SU-DHL-6 (cell line): ENCODE data around the gene TEDC1.

Experiments used
- H2AFZ ChIP-seq: fragments of 200-600 bp; sonication (generic); 2 replicates; pipeline ENCODE4 v1.6.1; 2014; ENCODE audit warnings: low read depth, mild to moderate bottlenecking, moderate library complexity, mixed read lengths, antibody characterized with exemption, low read length; ENCODE audit not compliant: severe bottlenecking
- H3F3A ChIP-seq: fragments of 200-600 bp; shearing (Covaris generic); 2 replicates; pipeline ENCODE4 v1.6.0; 2016; ENCODE audit warnings: antibody characterized with exemption, mild to moderate bottlenecking; ENCODE audit not compliant: insufficient read depth
- H3K27ac ChIP-seq: fragments of 200-600 bp; sonication (generic); 2 replicates; pipeline ENCODE4 v1.5.1; 2016; ENCODE audit warnings: low read depth, mild to moderate bottlenecking, low read length, moderate library complexity, mixed read lengths
- H3K27me3 ChIP-seq: fragments of 200-600 bp; sonication (generic), shearing (Covaris generic); 2 replicates; pipeline ENCODE4 v1.6.0; 2014; ENCODE audit warnings: mild to moderate bottlenecking, low read length
- H3K36me3 ChIP-seq: fragments of 200-600 bp; sonication (generic); 2 replicates; pipeline ENCODE4 v1.6.1; 2014; ENCODE audit warnings: mild to moderate bottlenecking, low read length, mixed read lengths
- H3K4me2 ChIP-seq: fragments of 300-600, 200-600 bp; shearing (Covaris generic), sonication (generic); 2 replicates; pipeline ENCODE4 v1.6.0; 2014; ENCODE audit warnings: low read length, low read depth, mild to moderate bottlenecking; ENCODE audit not compliant: poor library complexity, severe bottlenecking
- H3K4me3 ChIP-seq: fragments of 200-600 bp; sonication (generic); 2 replicates; pipeline ENCODE4 v1.5.1; 2014; ENCODE audit warnings: antibody characterized with exemption, low read length, mild to moderate bottlenecking, mixed read lengths; ENCODE audit not compliant: insufficient read depth, poor library complexity, severe bottlenecking
- H3K79me2 ChIP-seq: fragments of 200-600 bp; sonication (generic); 2 replicates; pipeline ENCODE4 v1.6.1; 2014; ENCODE audit warnings: mild to moderate bottlenecking, low read length, moderate library complexity; ENCODE audit not compliant: insufficient read depth
- H3K9ac ChIP-seq: fragments of 200-600 bp; sonication (generic); 2 replicates; pipeline ENCODE4 v1.7.0; 2014; ENCODE audit warnings: mild to moderate bottlenecking, low read length
- H3K9me2 ChIP-seq: fragments of 200-600 bp; sonication (generic); replicated peaks from 2 replicates; pipeline ENCODE4 v1.6.1; 2014; ENCODE audit warnings: low read length; ENCODE audit not compliant: insufficient read depth
- H3K9me3 ChIP-seq: fragments of 200-600 bp; sonication (generic); 2 replicates; pipeline ENCODE4 v1.6.1; 2014; ENCODE audit warnings: low read length, mixed read lengths; ENCODE audit not compliant: insufficient read depth
- H4K20me1 ChIP-seq: fragments of 200-600 bp; sonication (generic); 2 replicates; pipeline ENCODE4 v1.6.1; 2014; ENCODE audit warnings: low read depth, mild to moderate bottlenecking, antibody characterized with exemption, low read length, moderate library complexity, mixed read lengths
- CTCF ChIP-seq: fragments of 200-600 bp; sonication (generic); IDR thresholded peaks from one replicate; pipeline ENCODE4 v1.5.1; 2017; ENCODE audit warnings: antibody characterized with exemption, mild to moderate bottlenecking, low read length, moderate library complexity; ENCODE audit not compliant: insufficient read depth, poor library complexity, severe bottlenecking
- EZH2phosphoT487 ChIP-seq: fragments of 200-600 bp; sonication (generic), shearing (Covaris generic); conservative IDR thresholded peaks from 2 replicates; pipeline ENCODE4 v1.6.1; 2018; ENCODE audit warnings: mild to moderate bottlenecking, antibody characterized with exemption, low read length, moderate library complexity, mixed read lengths

Gene TEDC1

GRCh38 chr14:105444859-105445258 is 46.2 kb upstream of the TEDC1 start:
- no peak overlapping the region for H3K4me2 ChIP-seq
- no peaks in the 10 kb centered on the region for H3F3A ChIP-seq
- no peaks in the 10 kb centered on the region for H3K9me2 ChIP-seq
- H4K20me1 ChIP-seq: peaks cover 3% of the 10 kb centered on the region; the same call in 1 of the 2 replicates
- no peak overlapping the region for H3K27ac ChIP-seq
- no peak overlapping the region for H3K9ac ChIP-seq
- no peaks in the 10 kb centered on the region for H3K36me3 ChIP-seq
- TF ChIP-seq CTCF (no peak), EZH2phosphoT487 (no peak)
- no peaks in the 10 kb centered on the region for H3K9me3 ChIP-seq
- no peaks in the 10 kb centered on the region for H3K27me3 ChIP-seq
- peaks cover 9% of the 10 kb centered on the region; the same call in 1 of the 2 replicates for H3K79me2 ChIP-seq
- H2AFZ ChIP-seq: no peak overlapping the region
- no peak overlapping the region for H3K4me3 ChIP-seq

GRCh38 chr14:105445290-105445689 is 45.8 kb upstream of the TEDC1 start:
- peaks cover 5% of the 10 kb centered on the region; the same call in 1 of the 2 replicates for H3K79me2 ChIP-seq
- H3K9ac ChIP-seq: no peak overlapping the region
- H3K4me2 ChIP-seq: no peak overlapping the region
- no peaks in the 10 kb centered on the region for H3K27me3 ChIP-seq
- H3K36me3 ChIP-seq: no peaks in the 10 kb centered on the region
- peaks cover 3% of the 10 kb centered on the region; the same call in 1 of the 2 replicates for H4K20me1 ChIP-seq
- H3K9me3 ChIP-seq: no peaks in the 10 kb centered on the region
- H2AFZ ChIP-seq: no peak overlapping the region
- H3K27ac ChIP-seq: no peak overlapping the region
- H3K9me2 ChIP-seq: no peaks in the 10 kb centered on the region
- TF ChIP-seq CTCF (no peak), EZH2phosphoT487 (no peak)
- H3K4me3 ChIP-seq: no peak overlapping the region
- H3F3A ChIP-seq: no peaks in the 10 kb centered on the region

GRCh38 chr14:105445901-105446845 is 44.9 kb upstream of the TEDC1 start:
- no peak overlapping the region for H2AFZ ChIP-seq

More at GRCh38 chr14:105445901-105446845, 44.9 kb upstream of the TEDC1 start:
- no peaks in the 10 kb centered on the region for H3F3A ChIP-seq
- H3K79me2 ChIP-seq: no peaks in the 10 kb centered on the region; the same call in 1 of the 2 replicates
- TF ChIP-seq EZH2phosphoT487: no peak
- TF ChIP-seq CTCF: no peak
- no peak overlapping the region for H3K27ac ChIP-seq
- H4K20me1 ChIP-seq: peaks cover 3% of the 10 kb centered on the region; the same call in 1 of the 2 replicates
- H3K9me3 ChIP-seq: no peaks in the 10 kb centered on the region
- H3K27me3 ChIP-seq: no peaks in the 10 kb centered on the region
- H3K36me3 ChIP-seq: no peaks in the 10 kb centered on the region
- no peak overlapping the region for H3K4me2 ChIP-seq
- H3K9ac ChIP-seq: no peak overlapping the region
- H3K4me3 ChIP-seq: no peak overlapping the region
- H3K9me2 ChIP-seq: no peaks in the 10 kb centered on the region
